Erythroblast (primary cell): ENCODE measurements around the gene ELOB.

Experiments
- GATA1 ChIP-seq: IDR thresholded peaks from 2 replicates; pipeline ENCODE4 v1.6.1; 2011; ENCODE audit warnings: low read depth, mild to moderate bottlenecking, control low read depth, low read length, moderate library complexity
- POLR2A ChIP-seq: IDR thresholded peaks from 2 replicates; pipeline ENCODE4 v1.6.1; 2011; ENCODE audit warnings: mild to moderate bottlenecking, low read length

- TF ChIP-seq POLR2A (no peak), GATA1 (no peak)
Measured at GRCh38 chr16:2767140-2767731, 9.8 kb downstream of the ELOB start.
